Testis (tissue), 2 donors: Measurements from ENCODE around the gene LRP1B.

ENCODE experiments used
- POLR2A ChIP-seq: fragments of 450-650 bp; IDR thresholded peaks from one replicate; pipeline ENCODE4 v1.6.1; 2017; ENCODE audit warnings: antibody characterized with exemption, mild to moderate bottlenecking, moderate library complexity
- TF ChIP-seq, protein P1 (sequence below), 3 experiments: fragments of 450-650 bp in 2 of 3; fragments of 200-600 bp in 1 of 3; sonication (generic) in 1 of 3; IDR thresholded peaks; one replicate each; pipeline ENCODE4 v1.5.1; 2016 to 2019; ENCODE audit warnings: antibody characterized with exemption in 3 of 3, mild to moderate bottlenecking in 2 of 3, moderate library complexity in 1 of 3

DNA sequence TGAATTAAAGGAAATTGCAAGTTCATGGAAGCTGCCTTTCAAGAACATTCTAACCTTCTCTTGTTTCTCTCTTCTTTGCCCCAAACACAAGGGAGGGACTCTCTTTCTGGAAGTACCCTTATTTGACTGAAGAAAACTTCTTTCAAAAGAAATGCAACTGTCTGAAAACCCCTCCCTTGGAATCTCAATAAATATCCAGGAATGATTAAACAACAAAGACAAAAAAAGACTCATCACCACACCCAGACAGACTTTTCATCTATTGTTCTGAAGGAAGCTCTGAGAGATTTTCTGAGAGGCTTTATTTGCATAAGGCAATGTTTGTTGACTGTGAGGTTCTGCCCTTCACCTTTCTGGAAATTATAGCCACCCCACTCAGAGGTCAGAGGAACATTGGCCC lies 1260.9 kb downstream of the LRP1B start:
- TF ChIP-seq, protein P1, sequence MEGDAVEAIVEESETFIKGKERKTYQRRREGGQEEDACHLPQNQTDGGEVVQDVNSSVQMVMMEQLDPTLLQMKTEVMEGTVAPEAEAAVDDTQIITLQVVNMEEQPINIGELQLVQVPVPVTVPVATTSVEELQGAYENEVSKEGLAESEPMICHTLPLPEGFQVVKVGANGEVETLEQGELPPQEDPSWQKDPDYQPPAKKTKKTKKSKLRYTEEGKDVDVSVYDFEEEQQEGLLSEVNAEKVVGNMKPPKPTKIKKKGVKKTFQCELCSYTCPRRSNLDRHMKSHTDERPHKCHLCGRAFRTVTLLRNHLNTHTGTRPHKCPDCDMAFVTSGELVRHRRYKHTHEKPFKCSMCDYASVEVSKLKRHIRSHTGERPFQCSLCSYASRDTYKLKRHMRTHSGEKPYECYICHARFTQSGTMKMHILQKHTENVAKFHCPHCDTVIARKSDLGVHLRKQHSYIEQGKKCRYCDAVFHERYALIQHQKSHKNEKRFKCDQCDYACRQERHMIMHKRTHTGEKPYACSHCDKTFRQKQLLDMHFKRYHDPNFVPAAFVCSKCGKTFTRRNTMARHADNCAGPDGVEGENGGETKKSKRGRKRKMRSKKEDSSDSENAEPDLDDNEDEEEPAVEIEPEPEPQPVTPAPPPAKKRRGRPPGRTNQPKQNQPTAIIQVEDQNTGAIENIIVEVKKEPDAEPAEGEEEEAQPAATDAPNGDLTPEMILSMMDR (IDR thresholded peaks at IDR 0.05) = no peak
- TF ChIP-seq POLR2A = no peak
